ENCODE data around the gene YWHAB. TPM values are rescaled to one million over a fixed set of nuclear protein-coding genes. Genes with fewer than 3 reads are reported as not detected.

The YWHAB gene
- total and polyA plus RNA-seq, 2 donors from 2014 or later = 156 to 216 TPM

- intact Hi-C loops (cut with DNase I) = no loop called here
- FAIRE-seq (no peak), DNase-seq (peak in 1 of 5 donors; percentile 29)
- TF ChIP-seq CTCF (IDR thresholded peaks at IDR 0.05; ENCODE audit: borderline replicate concordance, extremely low read depth, insufficient read depth) = peak; percentile 6
- Histone ChIP-seq H3K27me3 (ENCODE audit: control insufficient read depth, insufficient read depth, low read length) (no peaks in the 10 kb centered on the region), H3K27ac (ENCODE audit: low read depth in 2 of 2, low read length in 2 of 2) (peak overlapping the region in 1 of 2 donors; percentile 51), H3K36me3 (ENCODE audit: control insufficient read depth in 2 of 3, insufficient read depth in 3 of 3, low read length in 3 of 3) (no peaks in the 10 kb centered on the region), H3K9me3 (ENCODE audit: control insufficient read depth in 2 of 3, insufficient read depth in 1 of 3, low read length in 3 of 3) (no peaks in the 10 kb centered on the region), H3K4me1 (ENCODE audit: control insufficient read depth in 2 of 3, insufficient read depth in 2 of 3, low read depth in 1 of 3, low read length in 3 of 3) (peaks cover 0 to 18% (median 10%) of the 10 kb centered on the region in 3 donors), H3K9ac (ENCODE audit: low read length in 3 of 3) (no peak overlapping the region), H3K4me3 (ENCODE audit: low read length in 3 of 3) (no peak overlapping the region)
Measured at GRCh38 chr20:44888226-44889103, 3.0 kb downstream of the YWHAB start.

GRCh38 chr20:44891826-44892225 is 6.3 kb downstream of the YWHAB start:
- no peak overlapping the region for H3K9ac ChIP-seq (ENCODE audit: low read length in 3 of 3)
- no peak overlapping the region for H3K4me3 ChIP-seq (ENCODE audit: low read length in 3 of 3)
- peaks cover 0 to 4% (median 0%) of the 10 kb centered on the region in 3 donors for H3K36me3 ChIP-seq (ENCODE audit: control insufficient read depth in 2 of 3, insufficient read depth in 3 of 3, low read length in 3 of 3)
- H3K4me1 ChIP-seq (ENCODE audit: control insufficient read depth in 2 of 3, insufficient read depth in 2 of 3, low read depth in 1 of 3, low read length in 3 of 3) = peaks cover 0 to 17% (median 12%) of the 10 kb centered on the region in 3 donors
- DNase-seq (no peak), FAIRE-seq (no peak)
- no peaks in the 10 kb centered on the region for H3K9me3 ChIP-seq (ENCODE audit: control insufficient read depth in 2 of 3, insufficient read depth in 1 of 3, low read length in 3 of 3)
- no peak for TF ChIP-seq CTCF (IDR thresholded peaks at IDR 0.05; ENCODE audit: borderline replicate concordance, extremely low read depth, insufficient read depth)
- no peak overlapping the region for H3K27ac ChIP-seq (ENCODE audit: low read depth in 2 of 2, low read length in 2 of 2)
- intact Hi-C loops (cut with DNase I) = no loop called here
- H3K27me3 ChIP-seq (ENCODE audit: control insufficient read depth, insufficient read depth, low read length) = no peaks in the 10 kb centered on the region

GRCh38 chr20:44894959-44895358 is 9.5 kb downstream of the YWHAB start:
- H3K9ac ChIP-seq (ENCODE audit: low read length in 3 of 3) = no peak overlapping the region
- H3K4me1 ChIP-seq (ENCODE audit: control insufficient read depth in 2 of 3, insufficient read depth in 2 of 3, low read depth in 1 of 3, low read length in 3 of 3) = peaks cover 0 to 9% (median 0%) of the 10 kb centered on the region in 3 donors
- H3K9me3 ChIP-seq (ENCODE audit: control insufficient read depth in 2 of 3, insufficient read depth in 1 of 3, low read length in 3 of 3) = no peaks in the 10 kb centered on the region
- peaks cover 0 to 4% (median 0%) of the 10 kb centered on the region in 3 donors for H3K36me3 ChIP-seq (ENCODE audit: control insufficient read depth in 2 of 3, insufficient read depth in 3 of 3, low read length in 3 of 3)
- no peak for TF ChIP-seq CTCF (IDR thresholded peaks at IDR 0.05; ENCODE audit: borderline replicate concordance, extremely low read depth, insufficient read depth)
- DNase-seq (no peak), FAIRE-seq (no peak)
- no peak overlapping the region for H3K4me3 ChIP-seq (ENCODE audit: low read length in 3 of 3)
- intact Hi-C loops (cut with DNase I) = no loop called here
- no peaks in the 10 kb centered on the region for H3K27me3 ChIP-seq (ENCODE audit: control insufficient read depth, insufficient read depth, low read length)
- no peak overlapping the region for H3K27ac ChIP-seq (ENCODE audit: low read depth in 2 of 2, low read length in 2 of 2)
